ENCODE measurements around the gene IL13RA1. TPM values are rescaled to one million over a fixed set of nuclear protein-coding genes. Genes with fewer than 3 reads are reported as not detected.
"Not testable (repeated sequence)": the region's sequence is repeated elsewhere in the genome, so short reads cannot be mapped to it uniquely, and the experiment has no call there.

IL13RA1 gene
- total and polyA plus RNA-seq, 2 donors, result 14.4 to 38.5 TPM

GRCh38 chrX:118698516-118699170 lies 28.8 kb upstream of the IL13RA1 start:
- Histone ChIP-seq H3K36me3 (ENCODE audit: control insufficient read depth in 2 of 2, insufficient read depth in 2 of 2, low read length in 1 of 2) (no peaks in the 10 kb centered on the region), H3K27ac (ENCODE audit: low read depth in 1 of 2, low read length in 1 of 2) (no peak overlapping the region), H3K4me1 (ENCODE audit: control insufficient read depth in 2 of 2, insufficient read depth in 2 of 2, low read length in 2 of 2) (no peaks in the 10 kb centered on the region), H3K9me3 (ENCODE audit: control insufficient read depth in 2 of 2, insufficient read depth in 1 of 2, low read length in 1 of 2) (no peaks in the 10 kb centered on the region), H3K27me3 (ENCODE audit: control insufficient read depth in 2 of 2, insufficient read depth in 1 of 2, low read length in 1 of 2) (no peaks in the 10 kb centered on the region), H3K4me3 (ENCODE audit: low read length in 2 of 2) (no peak overlapping the region)
- no peak for DNase-seq (ENCODE audit: low read depth in 6 of 9, low spot score in 9 of 9)
- WGBS, result 59% methylated on average over 5 of the region's 5 CpGs

DNA sequence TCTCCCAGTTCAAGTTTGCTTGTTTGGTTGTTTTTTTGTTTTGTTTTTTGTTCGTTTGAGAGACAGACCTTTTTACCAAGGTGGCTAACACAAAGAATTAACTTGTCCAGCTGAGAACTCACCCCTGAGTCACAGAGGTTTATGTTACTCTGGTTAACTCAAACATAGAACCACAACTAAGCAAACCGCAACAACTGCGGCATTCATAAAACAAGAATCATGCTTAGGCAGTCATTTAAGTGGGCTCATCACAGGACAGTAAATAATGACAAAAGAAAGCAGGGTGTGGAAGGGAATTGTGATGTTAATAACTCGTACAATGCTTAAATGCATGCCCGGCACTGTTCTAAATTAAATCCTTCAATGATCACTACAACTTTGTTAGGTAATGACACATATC lies 24.7 kb upstream of the IL13RA1 start:
- no peaks in the 10 kb centered on the region for H3K4me1 ChIP-seq (ENCODE audit: control insufficient read depth in 2 of 2, insufficient read depth in 2 of 2, low read length in 2 of 2)
- no peak overlapping the region for H3K27ac ChIP-seq (ENCODE audit: low read depth in 1 of 2, low read length in 1 of 2)
- H3K27me3 ChIP-seq (ENCODE audit: control insufficient read depth in 2 of 2, insufficient read depth in 1 of 2, low read length in 1 of 2), result no peaks in the 10 kb centered on the region
- WGBS, result 94% methylated on average over 5 of the region's 5 CpGs
- no peaks in the 10 kb centered on the region for H3K9me3 ChIP-seq (ENCODE audit: control insufficient read depth in 2 of 2, insufficient read depth in 1 of 2, low read length in 1 of 2)
- no peak for DNase-seq (ENCODE audit: low read depth in 6 of 9, low spot score in 9 of 9)
- no peak overlapping the region for H3K4me3 ChIP-seq (ENCODE audit: low read length in 2 of 2)
- no peaks in the 10 kb centered on the region for H3K36me3 ChIP-seq (ENCODE audit: control insufficient read depth in 2 of 2, insufficient read depth in 2 of 2, low read length in 1 of 2)

DNA sequence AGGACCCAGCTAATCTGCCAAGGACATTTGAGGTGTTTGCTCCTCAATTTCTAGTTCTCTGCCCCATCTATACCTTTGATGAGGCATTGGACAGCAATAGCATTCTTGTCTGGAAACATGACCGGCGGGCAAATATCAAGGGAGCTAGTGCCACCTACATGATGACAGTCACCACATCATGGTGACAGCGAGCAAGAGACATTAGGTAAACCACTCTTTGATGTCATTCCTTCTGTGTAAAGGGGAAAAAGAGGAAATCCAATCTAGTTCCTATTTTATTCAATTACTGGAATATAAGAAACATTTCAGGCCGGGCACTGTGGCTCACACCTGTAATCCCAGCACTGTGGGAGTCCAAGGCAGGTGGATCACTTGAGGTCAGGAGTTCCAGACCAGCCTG lies 20.7 kb upstream of the IL13RA1 start:
- Histone ChIP-seq H3K27me3 (ENCODE audit: control insufficient read depth in 2 of 2, insufficient read depth in 1 of 2, low read length in 1 of 2) (no peaks in the 10 kb centered on the region), H3K4me3 (ENCODE audit: low read length in 2 of 2) (no peak overlapping the region), H3K9me3 (ENCODE audit: control insufficient read depth in 2 of 2, insufficient read depth in 1 of 2, low read length in 1 of 2) (no peaks in the 10 kb centered on the region), H3K36me3 (ENCODE audit: control insufficient read depth in 2 of 2, insufficient read depth in 2 of 2, low read length in 1 of 2) (no peaks in the 10 kb centered on the region), H3K4me1 (ENCODE audit: control insufficient read depth in 2 of 2, insufficient read depth in 2 of 2, low read length in 2 of 2) (no peaks in the 10 kb centered on the region), H3K27ac (ENCODE audit: low read depth in 1 of 2, low read length in 1 of 2) (no peak overlapping the region)
- DNase-seq (ENCODE audit: low read depth in 6 of 9, low spot score in 9 of 9), result no peak
- 99% methylated on average over 4 of the region's 4 CpGs for WGBS

GRCh38 chrX:118714521-118714920 lies 12.9 kb upstream of the IL13RA1 start:
- no peak for DNase-seq (ENCODE audit: low read depth in 6 of 9, low spot score in 9 of 9)
- Histone ChIP-seq H3K27ac (ENCODE audit: low read depth in 1 of 2, low read length in 1 of 2) (no peak overlapping the region), H3K9me3 (ENCODE audit: control insufficient read depth in 2 of 2, insufficient read depth in 1 of 2, low read length in 1 of 2) (no peaks in the 10 kb centered on the region), H3K4me1 (ENCODE audit: control insufficient read depth in 2 of 2, insufficient read depth in 2 of 2, low read length in 2 of 2) (no peaks in the 10 kb centered on the region), H3K4me3 (ENCODE audit: low read length in 2 of 2) (no peak overlapping the region), H3K36me3 (ENCODE audit: control insufficient read depth in 2 of 2, insufficient read depth in 2 of 2, low read length in 1 of 2) (no peaks in the 10 kb centered on the region), H3K27me3 (ENCODE audit: control insufficient read depth in 2 of 2, insufficient read depth in 1 of 2, low read length in 1 of 2) (no peaks in the 10 kb centered on the region)
- WGBS, result 97% methylated on average over 1 of the region's 1 CpG

DNA sequence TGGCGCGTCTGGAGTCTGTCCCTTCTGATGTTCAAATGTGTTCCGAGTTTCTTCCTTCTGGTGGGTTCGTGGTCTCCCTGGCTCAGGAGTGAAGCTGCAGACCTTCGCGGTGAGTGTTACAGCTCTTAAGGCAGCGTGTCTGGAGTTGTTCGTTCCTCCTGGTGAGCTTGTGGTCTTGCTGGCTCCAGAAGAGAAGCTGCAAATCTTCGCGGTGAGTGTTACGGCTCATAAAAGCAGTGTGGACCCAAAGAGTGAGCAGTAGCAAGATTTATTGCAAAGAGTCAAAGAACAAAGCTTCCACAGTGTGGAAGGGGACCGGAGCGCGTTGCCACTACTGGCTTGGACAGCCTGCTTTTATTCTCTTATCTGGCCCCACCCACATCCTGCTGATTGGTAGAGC lies 11.5 kb upstream of the IL13RA1 start:
- H3K4me1 ChIP-seq (ENCODE audit: control insufficient read depth in 2 of 2, insufficient read depth in 2 of 2, low read length in 2 of 2); H3K4me3 ChIP-seq (ENCODE audit: low read length in 2 of 2); DNase-seq (ENCODE audit: low read depth in 6 of 9, low spot score in 9 of 9); H3K9me3 ChIP-seq (ENCODE audit: control insufficient read depth in 2 of 2, insufficient read depth in 1 of 2, low read length in 1 of 2); H3K27me3 ChIP-seq (ENCODE audit: control insufficient read depth in 2 of 2, insufficient read depth in 1 of 2, low read length in 1 of 2); H3K36me3 ChIP-seq (ENCODE audit: control insufficient read depth in 2 of 2, insufficient read depth in 2 of 2, low read length in 1 of 2); H3K27ac ChIP-seq (ENCODE audit: low read depth in 1 of 2, low read length in 1 of 2): not testable (repeated sequence)
- WGBS, result 60% methylated on average over 14 of the region's 14 CpGs

DNA sequence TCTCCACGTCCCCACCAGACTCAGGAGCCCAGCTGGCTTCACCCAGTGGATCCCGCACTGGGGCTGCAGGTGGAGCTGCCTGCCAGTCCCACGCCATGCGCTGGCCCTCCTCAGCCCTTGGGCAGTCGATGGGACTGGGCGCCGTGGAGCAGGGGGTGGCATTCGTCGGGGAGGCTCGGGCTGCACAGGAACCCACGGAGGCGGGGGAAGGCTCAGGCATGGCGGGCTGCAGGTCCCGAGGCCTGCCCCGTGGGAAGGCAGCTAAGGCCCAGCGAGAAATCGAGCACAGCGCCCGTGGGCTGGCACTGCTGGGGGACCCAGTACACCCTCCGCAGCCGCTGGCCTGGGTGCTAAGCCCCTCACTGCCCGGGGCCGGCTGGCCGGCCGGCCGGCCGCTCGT lies 10.6 kb upstream of the IL13RA1 start:
- not testable (repeated sequence) for H3K36me3 ChIP-seq (ENCODE audit: control insufficient read depth in 2 of 2, insufficient read depth in 2 of 2, low read length in 1 of 2); H3K4me1 ChIP-seq (ENCODE audit: control insufficient read depth in 2 of 2, insufficient read depth in 2 of 2, low read length in 2 of 2); H3K4me3 ChIP-seq (ENCODE audit: low read length in 2 of 2); H3K9me3 ChIP-seq (ENCODE audit: control insufficient read depth in 2 of 2, insufficient read depth in 1 of 2, low read length in 1 of 2); H3K27me3 ChIP-seq (ENCODE audit: control insufficient read depth in 2 of 2, insufficient read depth in 1 of 2, low read length in 1 of 2); DNase-seq (ENCODE audit: low read depth in 6 of 9, low spot score in 9 of 9); H3K27ac ChIP-seq (ENCODE audit: low read depth in 1 of 2, low read length in 1 of 2)
- WGBS, result 94% methylated on average over 27 of the region's 28 CpGs

DNA sequence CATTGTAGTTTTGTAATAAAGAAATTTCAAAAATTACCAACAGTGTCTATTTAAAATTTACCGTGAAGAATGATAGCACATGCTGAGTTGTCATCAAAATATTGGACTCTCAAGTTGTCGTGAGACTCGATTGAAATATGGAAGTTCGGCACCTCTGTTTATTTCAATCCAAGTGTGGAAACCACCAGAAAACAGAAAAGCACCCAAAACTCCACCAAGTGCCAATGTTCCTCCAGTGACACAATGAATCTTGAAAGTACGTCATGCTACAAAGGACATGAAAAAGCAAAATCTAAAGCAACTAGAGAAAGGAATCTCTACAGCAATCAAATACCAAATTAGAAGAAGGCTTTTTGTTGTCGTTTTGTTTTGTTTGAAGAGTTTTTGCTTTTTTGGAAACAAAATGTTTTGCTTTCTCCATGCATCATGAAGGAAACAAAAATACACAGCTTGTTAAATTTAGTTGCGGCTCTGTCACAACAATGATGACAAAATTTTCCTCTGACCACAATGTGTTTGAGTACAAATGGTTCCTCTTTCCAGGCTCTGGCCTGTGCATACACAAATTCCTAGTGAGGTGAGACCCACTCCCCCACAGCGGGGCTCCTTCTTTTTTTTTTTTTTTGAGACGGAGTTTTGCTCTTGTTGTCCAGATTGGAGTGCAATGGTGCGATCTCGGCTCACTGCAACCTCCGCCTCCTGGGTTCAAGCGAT lies 9.6 kb upstream of the IL13RA1 start:
- Histone ChIP-seq H3K4me1 (ENCODE audit: control insufficient read depth in 2 of 2, insufficient read depth in 2 of 2, low read length in 2 of 2) (no peaks in the 10 kb centered on the region), H3K9me3 (ENCODE audit: control insufficient read depth in 2 of 2, insufficient read depth in 1 of 2, low read length in 1 of 2) (no peaks in the 10 kb centered on the region), H3K4me3 (ENCODE audit: low read length in 2 of 2) (no peak overlapping the region), H3K27ac (ENCODE audit: low read depth in 1 of 2, low read length in 1 of 2) (no peak overlapping the region), H3K36me3 (ENCODE audit: control insufficient read depth in 2 of 2, insufficient read depth in 2 of 2, low read length in 1 of 2) (no peaks in the 10 kb centered on the region), H3K27me3 (ENCODE audit: control insufficient read depth in 2 of 2, insufficient read depth in 1 of 2, low read length in 1 of 2) (no peaks in the 10 kb centered on the region)
- no peak for DNase-seq (ENCODE audit: low read depth in 6 of 9, low spot score in 9 of 9)
- 87% methylated on average over 13 of the region's 13 CpGs for WGBS

- H3K27ac ChIP-seq (ENCODE audit: low read depth in 1 of 2, low read length in 1 of 2), result no peak overlapping the region
- H3K27me3 ChIP-seq (ENCODE audit: control insufficient read depth in 2 of 2, insufficient read depth in 1 of 2, low read length in 1 of 2), result no peaks in the 10 kb centered on the region
- H3K4me3 ChIP-seq (ENCODE audit: low read length in 2 of 2), result no peak overlapping the region
- DNase-seq (ENCODE audit: low read depth in 6 of 9, low spot score in 9 of 9), result no peak
- H3K4me1 ChIP-seq (ENCODE audit: control insufficient read depth in 2 of 2, insufficient read depth in 2 of 2, low read length in 2 of 2), result no peaks in the 10 kb centered on the region
- no peaks in the 10 kb centered on the region for H3K9me3 ChIP-seq (ENCODE audit: control insufficient read depth in 2 of 2, insufficient read depth in 1 of 2, low read length in 1 of 2)
- 60% methylated on average over 2 of the region's 2 CpGs for WGBS
- H3K36me3 ChIP-seq (ENCODE audit: control insufficient read depth in 2 of 2, insufficient read depth in 2 of 2, low read length in 1 of 2), result no peaks in the 10 kb centered on the region
Measured at GRCh38 chrX:118718737-118719136, 8.7 kb upstream of the IL13RA1 start.

DNA sequence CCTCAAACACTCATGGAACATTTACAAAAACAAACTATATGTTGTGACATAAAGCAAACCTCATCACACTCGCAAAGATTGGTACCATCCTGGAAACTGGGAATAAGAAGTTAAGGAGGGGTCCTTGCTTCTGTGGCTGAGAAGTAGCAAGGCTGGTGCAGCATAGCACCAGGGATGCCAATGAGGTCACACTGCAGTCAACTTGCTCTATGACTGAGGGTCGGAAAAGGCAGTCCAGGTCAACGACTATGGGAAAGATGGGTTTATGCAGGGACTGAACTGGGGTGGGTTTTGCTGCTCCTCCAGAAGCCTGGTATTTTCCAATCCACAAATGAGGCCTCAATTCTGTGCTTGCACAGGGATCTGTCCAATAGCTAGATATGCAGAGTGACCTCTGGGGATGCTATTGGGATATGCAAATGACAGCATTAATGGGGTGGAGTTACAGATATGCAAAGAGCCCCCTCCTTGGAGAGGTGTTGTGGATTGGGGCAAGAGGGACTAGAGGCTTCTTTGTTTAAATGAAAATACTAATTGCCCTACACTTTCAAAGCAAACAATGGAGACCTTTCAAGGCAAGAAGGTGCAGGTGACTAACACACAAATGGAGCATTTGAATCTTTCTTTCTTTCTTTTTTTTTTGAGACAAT lies 7.2 kb upstream of the IL13RA1 start:
- no peaks in the 10 kb centered on the region for H3K36me3 ChIP-seq (ENCODE audit: control insufficient read depth in 2 of 2, insufficient read depth in 2 of 2, low read length in 1 of 2)
- 96% methylated on average over 3 of the region's 3 CpGs for WGBS
- no peak overlapping the region for H3K4me3 ChIP-seq (ENCODE audit: low read length in 2 of 2)
- H3K27ac ChIP-seq (ENCODE audit: low read depth in 1 of 2, low read length in 1 of 2), result no peak overlapping the region
- H3K4me1 ChIP-seq (ENCODE audit: control insufficient read depth in 2 of 2, insufficient read depth in 2 of 2, low read length in 2 of 2), result no peaks in the 10 kb centered on the region
- DNase-seq (ENCODE audit: low read depth in 6 of 9, low spot score in 9 of 9), result no peak
- no peaks in the 10 kb centered on the region for H3K27me3 ChIP-seq (ENCODE audit: control insufficient read depth in 2 of 2, insufficient read depth in 1 of 2, low read length in 1 of 2)
- H3K9me3 ChIP-seq (ENCODE audit: control insufficient read depth in 2 of 2, insufficient read depth in 1 of 2, low read length in 1 of 2), result no peaks in the 10 kb centered on the region
